NCI-H146 treated with DMSO at 0.1 percent for 48 hours (cell line): ENCODE data around the gene OR8G5.

Experiments used
- DNase-seq: peaks from one replicate; lab custom pipeline; 2025; ENCODE audit not compliant: unreplicated experiment; lab: John Stamatoyannopoulos, UW

Gene OR8G5

DNA sequence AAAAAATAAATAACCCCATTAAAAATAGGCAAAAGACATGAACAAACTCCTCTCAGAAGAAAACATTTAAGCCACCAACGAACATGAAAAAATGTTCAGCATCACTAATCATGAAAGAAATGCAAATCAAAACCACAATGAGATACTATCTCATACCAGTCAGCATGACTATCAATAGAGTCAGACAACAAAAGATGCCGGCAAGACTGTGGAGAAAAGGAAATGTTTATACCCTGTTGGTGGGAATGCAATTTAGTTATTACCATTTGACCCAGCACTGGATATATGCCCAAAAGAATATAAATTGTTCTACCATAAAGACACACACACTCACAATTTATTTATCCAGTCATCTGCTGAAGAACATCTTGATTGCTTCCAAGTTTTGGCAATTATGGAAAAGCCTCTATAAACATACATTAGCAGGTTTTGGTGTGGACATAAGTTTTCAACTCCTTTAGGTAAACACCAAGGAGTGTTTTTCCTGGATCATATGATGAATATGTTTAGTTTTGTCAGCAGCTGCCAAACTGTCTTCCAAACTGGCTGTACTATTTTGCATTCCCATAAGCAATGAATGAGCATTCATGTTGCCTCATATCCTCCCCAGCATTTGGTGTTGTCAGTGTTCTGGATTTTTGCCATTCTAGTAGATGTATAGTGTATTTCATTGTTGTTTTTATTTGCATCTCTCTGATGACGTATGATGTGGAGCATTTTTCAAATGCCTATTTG, 29.6 kb downstream of the OR8G5 start:
- no peak for DNase-seq

DNA sequence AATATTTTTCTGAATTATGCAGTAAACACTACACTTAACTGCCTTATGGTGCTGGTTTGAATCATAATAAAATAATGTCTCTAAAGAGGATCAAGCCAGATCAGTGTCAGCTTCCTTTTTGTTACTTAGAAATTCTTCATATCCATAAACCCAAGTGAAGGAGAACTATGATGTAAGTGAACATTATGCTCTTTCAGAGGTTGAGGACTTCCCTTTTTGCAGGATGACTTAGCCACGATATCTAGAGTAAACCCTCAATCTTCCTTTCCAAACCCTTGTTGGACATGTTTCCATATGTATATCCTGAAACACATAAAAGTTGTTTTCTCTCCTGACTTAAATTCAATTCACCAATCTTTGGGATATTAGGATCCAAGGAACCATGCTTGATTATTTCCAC, 38.5 kb downstream of the OR8G5 start:
- DNase-seq, result no peak

DNA sequence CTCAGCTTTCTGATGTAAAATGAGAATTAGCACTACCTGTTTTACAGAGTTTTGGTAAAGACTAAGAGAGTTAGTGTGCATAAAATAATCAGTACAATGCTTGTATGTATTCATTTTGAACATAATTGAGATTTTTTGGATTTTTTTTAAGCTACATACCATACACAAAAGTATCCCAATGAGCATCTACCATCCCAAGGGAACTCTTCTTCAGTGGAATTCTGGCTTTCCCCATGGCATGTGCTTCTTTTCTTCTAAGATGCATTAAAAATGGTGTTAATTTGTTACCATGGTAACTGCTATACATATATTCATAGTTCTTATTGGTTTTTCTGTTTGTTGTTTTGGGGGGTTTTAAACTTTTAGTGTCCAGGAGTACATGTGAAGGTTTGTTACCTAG, 39.8 kb downstream of the OR8G5 start:
- DNase-seq, result no peak

DNA sequence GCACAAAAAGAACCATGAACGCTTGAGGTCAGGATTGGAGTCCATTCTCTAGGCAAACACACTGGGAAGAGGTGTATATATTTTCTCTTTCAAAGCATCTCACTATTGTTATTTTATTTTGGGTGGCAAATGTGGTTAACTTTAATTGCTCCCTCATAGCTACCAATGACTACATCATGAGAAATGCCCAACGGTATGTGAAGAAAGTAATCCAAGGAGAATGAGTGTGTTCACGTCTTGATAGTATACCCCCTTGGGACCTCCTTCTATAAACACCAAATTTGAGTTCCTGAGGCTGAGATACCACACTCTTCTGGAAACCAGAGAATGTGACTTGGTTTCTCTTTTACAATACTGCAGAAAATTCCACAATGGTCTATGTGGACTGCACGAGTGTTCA, 41.7 kb downstream of the OR8G5 start:
- DNase-seq, result no peak

DNA sequence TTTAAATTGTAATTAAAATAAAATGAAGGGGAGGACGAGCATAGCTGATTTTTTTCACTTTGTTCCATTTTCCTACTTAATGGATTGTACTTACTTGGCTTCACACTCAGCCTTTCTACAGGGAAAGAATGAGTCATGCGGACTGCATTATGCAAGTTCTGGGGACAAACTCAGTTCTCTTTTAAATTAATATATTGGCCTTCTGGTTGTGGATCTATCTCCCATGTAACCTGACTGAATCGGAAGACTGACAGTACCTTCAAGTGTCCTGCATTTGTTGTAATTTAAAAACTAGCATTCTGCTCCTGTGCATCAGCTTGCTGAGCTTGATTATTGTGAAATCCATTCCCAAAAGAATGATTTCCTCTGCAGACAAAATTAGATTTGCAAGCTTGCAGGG, 45.4 kb downstream of the OR8G5 start:
- no peak for DNase-seq

DNA sequence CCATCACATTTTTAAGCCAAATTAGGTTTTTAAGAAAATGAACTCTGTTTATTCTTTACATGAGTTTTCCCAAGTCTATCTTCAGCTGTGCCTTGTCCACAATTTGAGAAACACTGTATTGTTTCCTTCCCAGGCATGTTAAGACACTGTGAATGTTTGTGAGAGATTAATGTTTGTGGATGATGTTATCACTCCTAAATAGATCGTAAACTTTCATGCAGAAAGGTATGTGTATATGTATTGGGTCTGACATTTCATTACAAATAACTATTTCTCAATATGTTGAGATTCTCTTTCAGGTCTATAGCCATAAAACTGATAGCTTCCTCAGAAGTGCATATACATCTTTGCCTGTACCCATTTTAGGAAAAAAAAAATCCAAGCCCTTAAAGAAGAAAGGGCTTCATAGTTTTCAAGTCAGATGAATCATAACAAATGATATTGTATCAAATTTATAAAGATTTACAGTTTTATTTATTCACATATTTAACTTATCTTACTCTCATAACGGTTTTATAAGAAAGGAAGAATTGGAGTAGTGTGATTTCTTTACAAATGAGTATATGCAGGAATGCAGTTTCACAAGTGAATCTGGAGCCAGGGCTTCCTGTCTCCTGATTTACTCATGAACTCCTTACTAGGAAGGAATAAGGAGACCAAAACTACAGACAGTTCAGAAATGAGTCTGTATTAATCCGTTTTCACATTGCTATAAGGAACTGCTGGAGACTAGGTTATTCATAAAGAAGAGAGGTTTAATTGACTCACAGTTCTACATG, 46.4 kb downstream of the OR8G5 start:
- no peak for DNase-seq

DNA sequence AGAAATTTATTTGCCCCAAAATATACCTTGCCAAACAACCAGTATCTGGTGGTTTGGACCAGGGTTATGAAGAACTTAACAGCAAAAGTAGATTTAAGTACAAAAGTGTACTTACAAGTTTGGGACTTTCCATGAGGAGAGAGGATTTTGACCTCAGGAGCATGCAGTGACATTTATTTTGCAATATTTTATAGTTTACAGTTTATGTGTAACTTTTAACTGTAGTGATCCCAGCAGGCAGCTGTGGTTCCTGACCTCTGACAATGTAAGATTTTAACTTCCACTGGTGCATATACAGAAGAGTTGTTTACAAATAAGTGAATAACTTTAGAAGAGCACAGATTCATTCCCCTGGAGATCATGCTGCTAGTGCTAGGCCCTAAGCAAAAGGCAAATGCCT, 50.9 kb downstream of the OR8G5 start:
- DNase-seq, result no peak

DNA sequence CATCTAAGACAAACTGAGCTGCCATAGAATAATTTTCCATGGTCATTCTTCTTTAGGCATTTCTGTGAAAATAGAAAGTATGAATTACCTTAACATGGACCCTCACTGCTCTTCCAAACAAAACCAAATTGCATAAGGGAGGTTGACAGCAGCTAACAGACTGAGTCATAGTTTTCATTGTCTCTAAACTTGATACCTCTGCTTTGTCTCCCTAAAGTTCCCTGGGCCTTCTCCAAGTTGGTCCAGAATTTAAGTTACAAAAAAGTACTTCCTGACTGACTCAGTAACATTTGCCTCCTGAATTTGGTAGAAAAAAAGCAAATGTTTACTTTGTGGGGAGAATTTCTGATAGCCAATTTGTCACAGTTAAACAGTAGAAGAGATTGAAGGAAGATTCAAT, 54.5 kb downstream of the OR8G5 start:
- DNase-seq, result no peak

DNA sequence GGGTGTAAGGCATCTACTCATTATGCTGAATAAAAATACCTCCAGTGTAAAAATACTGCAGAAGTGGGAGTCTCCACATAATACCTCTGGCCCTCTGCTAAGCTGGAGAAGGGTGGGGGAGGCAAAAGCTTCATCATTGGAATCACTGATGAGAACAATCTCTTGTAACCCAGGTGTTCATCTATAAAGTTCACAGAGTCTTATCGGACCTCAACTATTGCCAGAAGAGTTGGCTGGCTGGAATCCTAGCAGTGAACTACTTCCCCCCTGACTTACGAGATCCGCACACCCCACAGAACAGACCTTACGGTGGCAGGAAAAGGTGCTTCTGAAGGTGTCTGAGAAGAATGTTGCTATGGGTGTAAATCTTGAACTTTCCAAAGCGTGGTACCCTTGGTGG, 55.1 kb downstream of the OR8G5 start:
- DNase-seq, result no peak

DNA sequence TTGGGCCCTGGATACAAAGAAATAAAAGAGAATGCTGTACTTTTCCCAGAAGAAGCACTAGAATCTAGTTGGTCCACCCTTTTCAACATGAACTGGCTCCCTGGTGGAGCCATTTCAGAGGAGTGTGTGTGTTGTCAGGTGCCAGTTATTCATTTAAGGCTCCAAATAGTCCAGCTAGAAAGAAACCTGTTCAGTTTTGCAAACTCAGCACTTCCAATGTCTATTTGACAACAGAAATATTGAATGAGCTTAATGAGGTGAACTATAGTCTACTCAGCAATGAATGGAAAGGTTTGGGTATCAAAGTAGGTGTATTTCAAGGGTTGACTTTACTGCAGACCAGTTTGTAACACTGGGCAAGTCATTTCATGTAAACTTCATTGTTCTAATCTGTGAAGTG, 55.5 kb downstream of the OR8G5 start:
- DNase-seq, result no peak

DNA sequence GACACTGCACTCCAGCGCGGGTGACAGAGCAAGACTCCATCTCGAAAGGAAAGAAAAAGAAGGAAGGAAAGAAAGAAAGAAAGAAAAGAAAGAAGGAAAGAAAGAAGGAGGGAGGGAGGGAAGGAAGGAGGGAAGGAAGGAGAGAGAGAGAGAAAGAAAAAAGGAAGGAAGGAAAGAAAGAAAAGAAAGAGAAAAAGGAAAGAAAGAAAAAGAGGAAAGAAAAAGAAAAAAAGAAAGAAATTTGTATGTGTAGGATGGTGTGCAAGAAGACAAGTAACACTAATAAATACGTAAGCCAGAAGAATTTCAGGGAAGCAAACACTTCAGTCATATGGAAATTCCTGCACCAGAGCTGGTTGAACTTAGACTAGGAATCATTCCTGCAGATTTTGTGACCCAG, 57.0 kb downstream of the OR8G5 start:
- DNase-seq, result no peak

DNA sequence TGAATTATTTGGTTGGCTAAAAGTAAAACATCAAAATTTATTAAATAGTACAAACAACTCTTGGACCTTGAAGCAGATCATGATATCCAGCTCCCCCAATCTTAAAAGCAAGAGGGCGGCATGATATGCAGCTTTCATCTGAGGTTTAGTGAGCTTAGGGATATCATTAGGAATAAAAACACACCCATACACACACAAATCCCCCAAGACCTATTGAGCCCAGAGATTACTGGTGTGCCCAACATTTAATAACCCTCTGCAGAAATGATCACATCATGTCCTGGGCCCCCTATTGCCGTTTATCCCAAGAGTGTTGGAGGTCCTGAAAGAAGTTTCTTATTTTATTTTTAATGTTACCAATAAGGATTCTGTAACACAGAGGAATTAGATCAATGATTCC, 57.7 kb downstream of the OR8G5 start, which contains the start of gene OR8D1:
OR8D1 (minus strand) TSS at position 101 of the 400 bp plus-strand sequence. CDS start 3,183 bp downstream, outside the sequence.
- DNase-seq, result no peak

DNA sequence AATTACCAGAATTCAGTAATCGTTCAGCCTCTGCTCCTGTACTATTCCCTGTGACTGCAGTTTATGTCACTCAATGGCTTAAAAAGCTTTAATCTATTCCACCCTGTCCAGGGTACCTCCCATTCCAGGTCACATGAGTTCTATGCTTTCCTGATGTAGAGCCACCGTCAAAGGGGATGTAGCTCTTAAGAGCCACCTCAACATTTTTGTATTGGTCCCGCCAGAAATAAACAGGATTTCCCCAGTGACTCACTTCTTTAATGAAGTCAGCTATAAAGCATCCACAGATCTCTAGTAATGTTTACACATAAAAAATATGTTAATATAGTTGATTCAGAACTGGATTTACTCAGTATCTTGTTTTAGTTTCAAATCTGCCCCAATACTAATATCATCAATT, 58.9 kb downstream of the OR8G5 start:
- DNase-seq, result no peak
